OCI-LY7 (cell line): ENCODE measurements around the gene STK35. TPM values are rescaled to one million over a fixed set of nuclear protein-coding genes. Genes with fewer than 3 reads are reported as not detected.

Experiments
- BruUV-seq: library from RNA; stranded (reverse); fragments of 400-500 nt; replicated peaks from 2 replicates; lab custom pipeline; 2021; lab: Mats Ljungman, UMichigan
- CTCF ChIA-PET: fragments of 300-600 bp; sonication (Branson Sonifier 250); formaldehyde crosslinking; loops from one replicate; lab custom pipeline; 2022; ENCODE audit warnings: antibody characterized with exemption; ENCODE audit not compliant: unreplicated experiment; lab: Charles Lee
- POLR2A ChIA-PET: fragments of 300-600 bp; sonication (Branson Sonifier 250); formaldehyde crosslinking; loops from one replicate; lab custom pipeline; 2022; ENCODE audit warnings: antibody characterized with exemption; lab: Charles Lee
- DNase-seq: peaks from one replicate; pipeline ENCODE4 v3.0.0-alpha.2; 2015; ENCODE audit warnings: low spot score
- H2AFZ ChIP-seq: fragments of 200-600 bp; sonication (generic), shearing (Covaris generic); 2 replicates; pipeline ENCODE4 v1.6.1; 2014; ENCODE audit warnings: mild to moderate bottlenecking, antibody characterized with exemption, low read length, moderate library complexity
- H3K27ac ChIP-seq: fragments of 200-600 bp; sonication (generic); 2 replicates; pipeline ENCODE4 v1.5.1; 2014; ENCODE audit warnings: mixed run types, low read depth, mild to moderate bottlenecking, moderate library complexity, low read length, inconsistent platforms; ENCODE audit not compliant: poor library complexity, severe bottlenecking
- H3K36me3 ChIP-seq: fragments of 200-600 bp; sonication (generic); 2 replicates; pipeline ENCODE4 v1.6.1; 2014; ENCODE audit warnings: mild to moderate bottlenecking, antibody characterized with exemption, low read length, moderate library complexity, mixed read lengths; ENCODE audit not compliant: insufficient read depth
- H3K4me1 ChIP-seq: fragments of 200-600 bp; sonication (generic); 2 replicates; pipeline ENCODE4 v1.5.1; 2014; ENCODE audit warnings: mild to moderate bottlenecking, low read length; ENCODE audit not compliant: insufficient read depth, poor library complexity, severe bottlenecking
- H3K4me2 ChIP-seq: fragments of 200-600 bp; sonication (generic); 2 replicates; pipeline ENCODE4 v1.6.1; 2014; ENCODE audit warnings: mild to moderate bottlenecking, low read length
- H3K4me3 ChIP-seq: fragments of 200-600 bp; sonication (generic); 2 replicates; pipeline ENCODE4 v1.5.1; 2014; ENCODE audit warnings: mild to moderate bottlenecking, low read depth, low read length; ENCODE audit not compliant: poor library complexity, severe bottlenecking
- H3K79me2 ChIP-seq: fragments of 200-600 bp; sonication (generic); 2 replicates; pipeline ENCODE4 v1.6.1; 2016; ENCODE audit warnings: low read depth, mild to moderate bottlenecking, low read length, moderate library complexity, mixed read lengths; ENCODE audit not compliant: insufficient read depth
- H3K9me2 ChIP-seq: fragments of 200-600 bp; sonication (generic); 2 replicates; pipeline ENCODE4 v1.6.1; 2016; ENCODE audit warnings: mild to moderate bottlenecking, low read length, mixed read lengths; ENCODE audit not compliant: insufficient read depth
- H3K9me3 ChIP-seq: fragments of 200-600 bp; sonication (generic); 2 replicates; pipeline ENCODE4 v1.6.1; 2014; ENCODE audit warnings: mild to moderate bottlenecking, mixed run types, low read length, mixed read lengths
- H4K20me1 ChIP-seq: fragments of 200-600 bp; sonication (generic); 2 replicates; pipeline ENCODE4 v1.6.1; 2014; ENCODE audit warnings: mild to moderate bottlenecking, antibody characterized with exemption, low read length, moderate library complexity, mixed read lengths; ENCODE audit not compliant: insufficient read depth
- EZH2phosphoT487 ChIP-seq: fragments of 200-600 bp; sonication (generic); IDR thresholded peaks from 2 replicates; pipeline ENCODE4 v1.6.1; 2018; ENCODE audit warnings: low read depth, borderline replicate concordance, mild to moderate bottlenecking, mixed run types, antibody characterized with exemption, low read length, moderate library complexity, mixed read lengths
- intact Hi-C: fragments of 100-400 bp; cut with micrococcal nuclease; formaldehyde crosslinking; loops from one replicate; pipeline ENCODE4 v1.10.0; 2022; ENCODE audit not compliant: unreplicated experiment
- total RNA-seq, 2 experiments: library from RNA; depleted of rRNA in 1 of 2; stranded (reverse); fragments of >200 nt in 1 of 2; shearing (Covaris generic) in 1 of 2; gene quantifications; 2 replicates each; pipeline ENCODE4 v1.2.3, GENCODE V29; 2014 to 2022
- TF ChIP-seq, protein P1 (sequence below): fragments of 200-600 bp; sonication (generic); conservative IDR thresholded peaks from 2 replicates; pipeline ENCODE4 v1.5.1; 2014; ENCODE audit warnings: mild to moderate bottlenecking, antibody characterized with exemption, low read length, moderate library complexity, mixed read lengths

The STK35 gene
- total RNA-seq, 2 experiments from 2014 or later = 21.4 to 22.3 TPM

DNA sequence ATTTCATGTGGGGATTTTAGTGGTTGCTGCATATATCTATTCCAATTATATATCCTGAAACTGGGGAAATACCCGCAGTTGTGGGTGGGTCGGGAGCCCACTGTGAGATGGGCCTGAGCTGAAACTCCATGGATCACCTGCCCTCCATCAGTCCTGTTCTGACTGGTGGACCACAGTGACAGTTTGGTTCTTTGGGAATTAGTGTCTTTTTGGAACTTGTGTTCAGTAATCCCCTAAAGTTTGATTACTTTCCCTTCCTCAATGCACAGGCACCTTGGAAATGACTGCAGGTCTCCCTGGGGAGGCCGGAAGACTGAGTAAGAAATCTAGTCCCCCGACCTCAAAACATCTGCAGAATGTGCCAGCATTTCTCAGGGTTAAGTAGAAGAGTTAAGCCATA, 11.3 kb downstream of the STK35 start:
- no peak overlapping the region for H2AFZ ChIP-seq
- no TSS peak for BruUV-seq
- H3K4me3 ChIP-seq = no peak overlapping the region
- no peaks in the 10 kb centered on the region for H3K9me3 ChIP-seq
- no peaks in the 10 kb centered on the region for H3K4me1 ChIP-seq
- intact Hi-C loops = no loop called here
- POLR2A ChIA-PET = interaction anchor here (1.9 to 2.0 kb wide), 2 partner anchors 8 to 9 kb away, joined by 7 to 8 read pairs; no protein-coding TSS in a partner anchor
- peaks cover 44% of the 10 kb centered on the region for H4K20me1 ChIP-seq
- no peak for DNase-seq
- CTCF ChIA-PET = no interaction called here
- H3K27ac ChIP-seq = no peak overlapping the region
- no peak for TF ChIP-seq EZH2phosphoT487
- TF ChIP-seq, protein P1, sequence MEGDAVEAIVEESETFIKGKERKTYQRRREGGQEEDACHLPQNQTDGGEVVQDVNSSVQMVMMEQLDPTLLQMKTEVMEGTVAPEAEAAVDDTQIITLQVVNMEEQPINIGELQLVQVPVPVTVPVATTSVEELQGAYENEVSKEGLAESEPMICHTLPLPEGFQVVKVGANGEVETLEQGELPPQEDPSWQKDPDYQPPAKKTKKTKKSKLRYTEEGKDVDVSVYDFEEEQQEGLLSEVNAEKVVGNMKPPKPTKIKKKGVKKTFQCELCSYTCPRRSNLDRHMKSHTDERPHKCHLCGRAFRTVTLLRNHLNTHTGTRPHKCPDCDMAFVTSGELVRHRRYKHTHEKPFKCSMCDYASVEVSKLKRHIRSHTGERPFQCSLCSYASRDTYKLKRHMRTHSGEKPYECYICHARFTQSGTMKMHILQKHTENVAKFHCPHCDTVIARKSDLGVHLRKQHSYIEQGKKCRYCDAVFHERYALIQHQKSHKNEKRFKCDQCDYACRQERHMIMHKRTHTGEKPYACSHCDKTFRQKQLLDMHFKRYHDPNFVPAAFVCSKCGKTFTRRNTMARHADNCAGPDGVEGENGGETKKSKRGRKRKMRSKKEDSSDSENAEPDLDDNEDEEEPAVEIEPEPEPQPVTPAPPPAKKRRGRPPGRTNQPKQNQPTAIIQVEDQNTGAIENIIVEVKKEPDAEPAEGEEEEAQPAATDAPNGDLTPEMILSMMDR = no peak
- H3K79me2 ChIP-seq = peaks cover 64% of the 10 kb centered on the region
- H3K4me2 ChIP-seq = no peak overlapping the region
- peaks cover 92% of the 10 kb centered on the region for H3K36me3 ChIP-seq
- H3K9me2 ChIP-seq = no peaks in the 10 kb centered on the region

DNA sequence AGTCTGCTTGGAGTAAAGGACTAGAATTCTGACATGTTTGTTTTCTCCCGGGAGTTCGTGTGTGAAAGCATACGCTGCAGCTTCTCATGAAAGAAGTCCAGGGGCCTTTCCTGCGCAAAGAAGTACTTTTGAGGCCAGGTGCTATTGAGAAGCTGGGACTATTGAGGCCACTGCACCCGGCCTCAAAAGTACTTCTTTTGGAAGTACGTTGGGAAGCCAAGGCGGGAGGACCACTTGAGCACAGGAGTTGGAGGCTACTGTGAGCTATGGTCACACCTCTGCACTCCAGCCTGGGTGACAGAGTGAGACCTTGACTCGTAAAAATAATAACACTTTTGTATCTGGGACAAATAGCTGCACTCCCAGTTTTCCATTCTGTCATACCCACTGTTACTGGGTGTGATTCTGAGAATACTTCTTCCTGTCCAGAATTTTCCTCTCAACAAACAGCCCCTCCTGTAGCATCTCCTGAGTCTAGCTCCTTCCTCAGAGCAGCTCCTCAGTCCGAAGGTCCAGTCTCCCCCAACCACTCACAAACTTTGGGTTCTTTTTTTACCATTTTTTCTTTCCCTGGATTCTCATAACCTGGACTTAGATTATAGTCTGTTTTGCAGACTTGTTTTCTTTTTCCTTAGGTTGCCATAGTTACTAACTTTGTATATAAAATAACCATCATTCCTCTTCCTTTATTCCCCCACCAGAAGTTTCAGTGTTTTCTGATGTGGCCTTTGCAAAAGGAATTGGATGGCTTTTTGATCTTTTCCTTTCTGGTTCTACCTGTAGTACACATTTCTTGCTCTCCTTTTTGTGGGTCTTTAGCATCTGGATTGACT, 12.7 kb downstream of the STK35 start:
- no TSS peak for BruUV-seq
- POLR2A ChIA-PET = interaction anchor here (0.6 to 1.0 kb wide), 2 partner anchors 11 to 1717 kb away, joined by 3 to 6 read pairs; no protein-coding TSS in a partner anchor
- Histone ChIP-seq H3K36me3 (peaks cover 95% of the 10 kb centered on the region), H3K4me2 (no peak overlapping the region), H3K9me2 (no peaks in the 10 kb centered on the region), H3K79me2 (peaks cover 67% of the 10 kb centered on the region), H3K4me3 (no peak overlapping the region), H2AFZ (no peak overlapping the region), H4K20me1 (peaks cover 40% of the 10 kb centered on the region), H3K9me3 (no peaks in the 10 kb centered on the region), H3K27ac (no peak overlapping the region), H3K4me1 (no peaks in the 10 kb centered on the region)
- intact Hi-C loops = no loop called here
- CTCF ChIA-PET = interaction anchor here (0.9 to 1.4 kb wide), 3 partner anchors 10 to 12 kb away, joined by 3 read pairs; no protein-coding TSS in a partner anchor
- no peak for TF ChIP-seq EZH2phosphoT487
- TF ChIP-seq, protein P1 = no peak
- no peak for DNase-seq
